ENCODE results near the gene MAP4K4. TPM values are rescaled to one million over a fixed set of nuclear protein-coding genes. Genes with fewer than 3 reads are reported as not detected.

Gene MAP4K4
- total RNA-seq, 1 experiment from 2014 or later = 132 TPM

DNA sequence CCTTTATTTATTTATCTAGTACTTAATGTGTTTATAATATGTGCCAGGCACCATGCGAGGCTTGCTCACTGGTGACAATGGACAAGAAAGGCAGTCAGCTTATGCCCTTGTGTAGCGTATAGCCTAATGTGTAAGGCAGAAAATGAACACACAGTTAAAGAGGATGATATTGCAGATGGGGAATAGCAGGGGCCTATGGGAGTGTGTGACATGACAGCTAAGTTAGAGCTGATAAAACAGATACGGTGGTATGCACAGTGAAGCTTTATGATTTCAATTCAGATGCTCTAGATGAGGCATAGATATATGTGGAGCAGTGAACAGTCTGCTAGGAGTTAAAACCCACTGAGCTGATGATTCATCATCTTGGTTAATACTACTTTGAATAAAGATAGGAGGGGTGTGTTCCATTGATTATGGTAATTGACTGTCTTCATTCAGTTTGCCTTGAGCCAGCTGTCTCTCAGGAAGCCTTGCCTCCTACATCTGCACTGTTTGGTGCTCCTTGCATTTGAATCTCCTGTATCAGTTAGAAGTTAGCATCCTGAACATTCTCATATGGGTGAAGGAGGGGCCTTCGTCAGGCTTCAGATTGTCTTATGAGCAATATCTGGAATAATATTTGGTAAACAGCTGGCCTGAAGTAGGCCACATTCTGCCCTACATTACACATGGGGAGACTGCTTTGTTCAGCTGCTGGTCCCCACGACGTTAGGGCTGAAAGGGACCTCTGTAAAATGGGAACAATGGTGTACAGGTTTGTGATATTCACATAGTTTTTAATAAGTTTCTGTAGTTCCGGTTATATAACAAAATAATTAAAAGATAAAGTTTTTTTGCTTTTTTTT lies 13.2 kb downstream of the MAP4K4 start:
- Mint-ChIP-seq H3K27me3 (ENCODE audit: low read depth) (no peaks in the 10 kb centered on the region), H3K27ac (peak overlapping the region in 1 of 3 experiments; percentile 28; a peak in 2 of 7 replicates), H3K9me3 (no peaks in the 10 kb centered on the region), H3K36me3 (ENCODE audit: insufficient read depth in 1 of 3, low read depth in 3 of 3) (peaks cover 4 to 9% (median 8%) of the 10 kb centered on the region in 3 experiments; a peak in 6 of 7 replicates), H3K4me1 (peaks cover 36 to 39% of the 10 kb centered on the region in 2 experiments), H3K4me3 (0 out of 5 replicates have a peak overlapping the region, but pooled peaks of 1 of the 2 experiments have one; percentile 26)
- no CpG with 5 or more reads among the region's 7 CpGs for WGBS (ENCODE audit: extremely low coverage, insufficient read length, low lambda C conversion rate)
- Histone ChIP-seq H3K4me1 (ENCODE audit: insufficient read depth, low read length) (peaks cover 11% of the 10 kb centered on the region; the same call in 1 of the 2 replicates), H2BK12ac (ENCODE audit: insufficient read length, low read depth, low read length) (no peak overlapping the region), H4K91ac (ENCODE audit: insufficient read length, low read depth, low read length) (no peak overlapping the region), H3K9ac (ENCODE audit: extremely low read depth, insufficient read length, low read length) (no peak overlapping the region), H2BK5ac (ENCODE audit: insufficient read length, low read length) (no peak overlapping the region), H2AFZ (ENCODE audit: low read length) (no peak overlapping the region), H3T11ph (ENCODE audit: low read length) (no peak overlapping the region), H3K18ac (ENCODE audit: insufficient read length, low read depth, low read length) (no peak overlapping the region), H3K4ac (ENCODE audit: low read depth, low read length) (no peak overlapping the region), H3K14ac (ENCODE audit: insufficient read depth, low read length) (no peak overlapping the region; the same call in 1 of the 2 replicates), H3K23me2 (ENCODE audit: insufficient read length, low read depth, low read length, poor library complexity, severe bottlenecking) (no peaks in the 10 kb centered on the region), H2BK120ac (ENCODE audit: low read depth, low read length, poor library complexity, severe bottlenecking) (no peak overlapping the region), H3K27me3 (ENCODE audit: insufficient read depth, low read length) (no peaks in the 10 kb centered on the region), H4K5ac (ENCODE audit: insufficient read length, low read depth, low read length) (no peak overlapping the region), H2BK15ac (ENCODE audit: low read depth, low read length) (no peak overlapping the region), H2AK5ac (ENCODE audit: insufficient read length, low read length) (no peak overlapping the region), H3K9me3 (ENCODE audit: control insufficient read depth, low read depth, low read length) (no peaks in the 10 kb centered on the region), H3K4me2 (ENCODE audit: insufficient read depth, insufficient read length, low read length) (no peak overlapping the region), H4K8ac (replicated peaks; ENCODE audit: insufficient read length, low read depth, low read length) (no peak overlapping the region), H2BK20ac (ENCODE audit: low read depth, low read length, poor library complexity, severe bottlenecking) (no peak overlapping the region), H3K27ac (ENCODE audit: insufficient read length, low read depth, low read length) (no peak overlapping the region), H4K20me1 (ENCODE audit: control insufficient read depth, insufficient read depth, insufficient read length) (peaks cover 5% of the 10 kb centered on the region), H3K79me1 (ENCODE audit: insufficient read depth, low read depth, low read length, poor library complexity, severe bottlenecking) (no peaks in the 10 kb centered on the region), H3K79me2 (ENCODE audit: insufficient read depth, low read length) (peaks cover 41% of the 10 kb centered on the region; the same call in 1 of the 2 replicates), H3K56ac (ENCODE audit: insufficient read length, low read depth, low read length) (no peak overlapping the region), H3K23ac (ENCODE audit: insufficient read length, low read depth, low read length) (no peak overlapping the region)
- TF ChIP-seq, protein P1, sequence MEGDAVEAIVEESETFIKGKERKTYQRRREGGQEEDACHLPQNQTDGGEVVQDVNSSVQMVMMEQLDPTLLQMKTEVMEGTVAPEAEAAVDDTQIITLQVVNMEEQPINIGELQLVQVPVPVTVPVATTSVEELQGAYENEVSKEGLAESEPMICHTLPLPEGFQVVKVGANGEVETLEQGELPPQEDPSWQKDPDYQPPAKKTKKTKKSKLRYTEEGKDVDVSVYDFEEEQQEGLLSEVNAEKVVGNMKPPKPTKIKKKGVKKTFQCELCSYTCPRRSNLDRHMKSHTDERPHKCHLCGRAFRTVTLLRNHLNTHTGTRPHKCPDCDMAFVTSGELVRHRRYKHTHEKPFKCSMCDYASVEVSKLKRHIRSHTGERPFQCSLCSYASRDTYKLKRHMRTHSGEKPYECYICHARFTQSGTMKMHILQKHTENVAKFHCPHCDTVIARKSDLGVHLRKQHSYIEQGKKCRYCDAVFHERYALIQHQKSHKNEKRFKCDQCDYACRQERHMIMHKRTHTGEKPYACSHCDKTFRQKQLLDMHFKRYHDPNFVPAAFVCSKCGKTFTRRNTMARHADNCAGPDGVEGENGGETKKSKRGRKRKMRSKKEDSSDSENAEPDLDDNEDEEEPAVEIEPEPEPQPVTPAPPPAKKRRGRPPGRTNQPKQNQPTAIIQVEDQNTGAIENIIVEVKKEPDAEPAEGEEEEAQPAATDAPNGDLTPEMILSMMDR (conservative IDR thresholded peaks at IDR 0.05) = no peak
- no peak for DNase-seq

Data from H9 (cell line).